Mesenteric fat pad (tissue), 1 donor: ENCODE results near the gene ZNF500. TPM values are rescaled to one million over a fixed set of nuclear protein-coding genes. Genes with fewer than 3 reads are reported as not detected.

Source experiments
- DNase-seq: peaks from one replicate; pipeline ENCODE4 v3.0.0-alpha.2; 2020; ENCODE audit warnings: low spot score
- total RNA-seq: library from RNA; stranded (reverse); fragmentation: NEBNext Ultra II Directional; extraction: Animal tissue kit (Norgen Biotek cat#: 25700); gene quantifications from one replicate; pipeline ENCODE4 v1.2.1, GENCODE V29; 2021
- donor health status: DM: yes; HTN: yes; CAD: no.

ZNF500 gene
- total RNA-seq, 1 donor from 2014 or later, result 12.4 TPM

DNA sequence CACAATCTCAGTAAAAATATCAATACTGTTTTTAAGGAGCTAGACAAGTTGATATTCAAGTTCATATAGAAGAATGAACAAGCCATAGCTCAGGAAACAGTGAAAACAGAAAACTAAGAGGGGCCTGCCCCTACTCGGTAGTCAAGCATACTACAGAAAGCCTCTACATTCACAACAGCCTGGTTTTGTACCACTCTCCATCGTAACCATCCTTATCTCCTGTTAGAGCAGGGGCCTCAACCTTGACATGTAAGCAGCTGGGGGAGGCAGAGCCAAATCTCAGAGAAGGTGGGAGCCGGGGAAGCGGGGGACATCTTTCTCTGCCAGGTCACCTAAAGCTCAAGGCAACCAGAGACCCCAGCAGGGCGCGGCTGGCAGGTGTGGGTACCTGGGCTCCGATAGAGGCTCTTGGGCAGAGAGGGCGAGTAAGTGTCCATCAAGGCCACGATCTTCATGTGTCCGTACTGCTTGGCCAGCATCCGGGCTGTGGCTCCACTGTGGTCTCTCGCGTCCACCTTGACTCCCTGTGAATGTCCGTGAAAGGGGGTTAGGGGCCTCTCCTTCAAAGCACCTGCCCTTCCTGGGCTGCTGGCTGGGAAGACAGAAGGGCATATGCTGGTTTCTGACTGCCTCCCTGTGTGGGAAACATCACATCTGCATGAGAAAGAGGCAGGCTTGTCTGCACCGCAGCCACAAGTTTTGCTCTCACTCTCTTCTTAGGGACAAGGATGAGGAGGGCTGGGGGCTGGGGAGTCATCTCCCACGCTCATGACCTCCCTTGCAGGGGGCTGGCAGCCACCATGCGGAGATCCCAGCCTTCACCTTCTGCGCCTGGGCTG lies 53.1 kb downstream of the ZNF500 start:
- no peak for DNase-seq

DNA sequence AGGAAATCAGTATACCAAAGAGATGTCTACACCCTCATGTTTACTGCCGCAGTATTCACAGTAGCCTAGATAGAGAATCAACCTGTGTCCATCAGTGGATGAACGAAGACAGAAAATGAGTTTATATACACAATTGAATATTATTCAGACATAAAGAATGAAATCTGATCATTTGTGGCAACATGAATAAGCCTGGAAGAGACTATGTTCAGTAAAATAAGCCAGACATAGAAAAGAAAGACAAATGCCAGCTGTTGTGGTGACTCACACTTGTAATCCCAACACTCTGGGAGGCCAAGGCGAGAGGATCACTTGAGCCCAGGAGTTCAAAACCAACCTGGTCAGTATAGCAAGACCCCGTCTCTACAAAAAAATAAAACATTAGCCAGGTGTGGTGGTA lies 57.5 kb downstream of the ZNF500 start:
- DNase-seq, result no peak

GRCh38 chr16:4706871-4707270 lies 60.1 kb downstream of the ZNF500 start:
- DNase-seq, result no peak

GRCh38 chr16:4704913-4705312 lies 62.0 kb downstream of the ZNF500 start:
- DNase-seq, result no peak

DNA sequence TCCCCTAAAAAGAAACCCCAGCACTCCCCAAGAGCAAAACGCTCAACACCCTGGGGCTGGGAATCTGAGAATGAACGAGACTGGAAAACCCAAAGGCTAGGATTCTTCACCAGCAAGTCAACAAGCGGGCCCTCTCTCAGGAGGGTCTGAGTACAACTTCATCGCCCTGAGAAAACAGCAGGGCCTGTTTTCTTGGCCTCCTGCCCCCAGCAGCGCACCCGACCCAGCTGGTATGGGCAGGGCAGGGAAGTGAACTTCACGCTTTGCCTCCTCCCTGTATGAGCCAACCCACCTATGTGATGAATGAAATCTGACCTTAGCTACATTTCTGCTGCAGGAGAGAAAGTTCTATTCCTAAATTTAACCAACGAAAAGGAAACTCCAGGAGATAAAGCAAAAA lies 62.5 kb downstream of the ZNF500 start:
- DNase-seq, result no peak

- no peak for DNase-seq
Measured at GRCh38 chr16:4703906-4704305, 63.1 kb downstream of the ZNF500 start.

DNA sequence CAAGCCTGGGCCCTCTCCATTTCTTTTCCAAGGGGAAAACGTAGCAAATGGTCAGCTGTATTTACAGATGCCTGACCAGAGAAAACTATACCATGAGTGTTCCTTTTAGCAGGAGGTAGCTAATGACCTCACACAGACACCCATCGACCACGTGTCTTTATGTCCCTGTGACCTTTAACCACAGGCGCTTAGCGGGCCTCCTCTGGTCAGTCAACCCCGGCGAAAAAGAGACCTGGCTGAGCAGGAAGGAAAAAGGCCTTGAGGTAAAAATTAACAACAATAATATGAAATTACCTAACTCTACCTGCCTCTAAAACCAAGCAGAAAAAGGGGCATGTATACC lies 64.5 kb downstream of the ZNF500 start:
- DNase-seq, result no peak

- no peak for DNase-seq
Measured at GRCh38 chr16:4701791-4702465, 65.0 kb downstream of the ZNF500 start.

DNA sequence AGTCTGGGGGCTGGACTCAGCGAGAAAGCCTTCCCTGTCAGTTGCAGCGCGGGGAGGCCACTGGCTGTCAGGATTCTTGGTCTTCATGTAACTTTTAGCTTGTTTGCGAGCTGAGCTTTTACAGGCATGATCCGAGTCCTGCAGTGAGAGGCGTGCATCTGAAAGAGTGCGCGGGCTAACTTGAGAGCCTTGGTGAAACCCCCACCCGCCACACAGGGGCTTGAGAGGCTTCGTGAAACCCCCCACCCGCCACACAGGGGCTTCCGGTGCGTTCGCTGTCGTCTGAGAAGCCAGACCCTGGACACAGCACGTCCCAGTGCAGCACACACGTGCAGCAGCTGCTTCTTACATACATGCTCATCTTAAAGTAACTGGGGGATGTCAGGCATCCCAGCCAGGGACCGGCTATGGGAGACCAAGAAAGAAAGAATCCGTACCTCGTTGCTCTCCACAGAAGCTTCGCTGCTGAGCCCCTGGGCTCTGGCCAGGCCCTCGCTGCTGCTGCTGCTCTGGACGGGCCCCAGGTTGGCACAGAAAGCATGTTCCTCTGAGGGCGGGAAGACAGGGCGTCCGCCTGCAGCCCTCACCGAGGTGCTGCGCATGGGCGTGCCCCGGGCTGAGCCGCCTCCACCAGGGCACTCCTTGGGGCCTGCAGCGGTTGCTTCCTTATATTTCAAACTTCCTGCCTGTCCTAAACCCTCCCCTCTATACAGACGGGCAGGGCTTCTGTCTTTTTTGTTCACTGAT lies 65.8 kb downstream of the ZNF500 start:
- peak; percentile 86 for DNase-seq

DNA sequence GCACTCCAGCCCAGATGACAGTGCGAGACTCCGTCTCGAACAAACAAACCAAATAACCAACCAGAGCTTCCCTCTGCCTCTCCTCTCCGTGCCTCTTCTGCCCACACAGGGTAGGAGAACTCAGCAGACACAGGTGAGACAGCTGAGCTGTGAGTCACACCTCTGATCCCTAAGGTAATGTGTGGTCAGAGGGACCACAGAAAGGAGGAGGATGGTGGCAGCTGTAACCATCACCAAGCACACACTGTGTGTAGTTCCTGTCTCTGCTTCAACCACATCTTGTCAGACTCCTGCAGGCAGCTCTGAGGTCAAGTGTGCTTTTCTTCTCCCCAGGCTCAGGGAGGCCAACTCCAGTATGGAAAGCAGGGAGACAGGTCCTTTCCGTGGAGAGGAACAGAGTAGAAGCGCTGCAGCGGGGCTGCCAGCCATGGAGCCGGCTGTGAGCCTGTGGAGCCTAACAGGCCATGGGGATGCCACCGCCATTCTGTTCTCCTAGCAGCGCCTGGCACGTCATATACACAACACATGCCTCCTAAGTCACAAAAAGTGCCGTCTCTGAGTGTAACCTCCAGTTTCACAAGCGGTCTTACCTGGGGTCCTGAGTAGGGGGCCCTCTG lies 66.5 kb downstream of the ZNF500 start:
- no peak for DNase-seq

DNA sequence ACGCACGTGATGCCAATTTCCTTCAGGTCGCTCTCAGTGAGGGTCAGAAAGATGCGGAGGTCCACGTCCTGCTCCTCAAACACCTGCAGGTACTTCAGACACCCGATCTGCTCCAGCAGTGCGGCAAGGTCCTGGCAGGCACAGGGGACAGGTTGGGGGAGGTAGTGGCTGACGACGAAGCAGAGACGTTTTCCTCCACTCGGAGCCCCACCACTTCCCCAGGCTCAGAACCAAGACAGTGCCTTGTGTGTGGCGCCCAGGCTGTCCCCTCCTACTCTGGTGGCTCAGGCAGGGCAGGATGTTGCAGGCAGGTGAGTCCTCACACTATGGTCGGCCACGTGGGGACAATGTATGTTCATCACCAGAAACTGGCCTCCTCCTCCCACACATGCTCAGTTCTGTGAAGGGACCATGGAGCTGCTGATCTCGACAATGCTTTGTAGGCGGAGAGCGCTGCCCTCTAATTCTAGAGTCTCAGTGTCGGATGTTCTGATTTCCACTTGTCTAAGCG lies 67.9 kb downstream of the ZNF500 start:
- no peak for DNase-seq

GRCh38 chr16:4698321-4699045 lies 68.5 kb downstream of the ZNF500 start:
- no peak for DNase-seq

Other genes with a start within 250 kb of the ZNF500 start
- gene CDIP1, start 228.4 kb downstream of the ZNF500 start, total RNA-seq, result 24.8 TPM
- gene C16orf96, start 210.8 kb downstream of the ZNF500 start, total RNA-seq, result 0.10 TPM
- 20.9 TPM for gene UBALD1, start 152.3 kb downstream of the ZNF500 start, total RNA-seq
- gene MGRN1, start 142.3 kb downstream of the ZNF500 start, total RNA-seq, result 74.1 TPM
- gene NUDT16L1, start 73.6 kb downstream of the ZNF500 start, total RNA-seq, result 19.4 TPM
- gene ANKS3, start 32.9 kb downstream of the ZNF500 start, total RNA-seq, result 16.4 TPM
- 1.3 TPM for gene DNAAF8, start 32.6 kb downstream of the ZNF500 start, total RNA-seq
- gene SEPTIN12, start 21.2 kb upstream of the ZNF500 start, total RNA-seq, result not detected
- not detected for gene SMIM22, start 28.2 kb upstream of the ZNF500 start, total RNA-seq
- 9.0 TPM for gene ROGDI, start 35.5 kb upstream of the ZNF500 start, total RNA-seq
- gene GLYR1, start 80.1 kb upstream of the ZNF500 start, total RNA-seq, result 86.6 TPM
- gene UBN1, start 80.3 kb upstream of the ZNF500 start, total RNA-seq, result 54.3 TPM
- 10.9 TPM for gene PPL, start 170.0 kb upstream of the ZNF500 start, total RNA-seq
- gene SEC14L5, start 191.2 kb upstream of the ZNF500 start, total RNA-seq, result 0.35 TPM